SH-SY5Y (cell line): ENCODE results near the gene CCDC14.

Experiments
- GATA2 ChIP-seq: IDR thresholded peaks from 2 replicates; pipeline ENCODE4 v1.6.1; 2011; ENCODE audit warnings: mild to moderate bottlenecking, low read depth, low read length
- GATA3 ChIP-seq: IDR thresholded peaks from 2 replicates; pipeline ENCODE4 v1.6.1; 2011; ENCODE audit warnings: low read depth, mild to moderate bottlenecking, low read length, moderate library complexity

GRCh38 chr3:123941542-123941941 lies 19.5 kb downstream of the CCDC14 start:
- TF ChIP-seq GATA3 (no peak), GATA2 (no peak)
